ENCODE results near the gene MYCBP2. TPM values are rescaled to one million over a fixed set of nuclear protein-coding genes. Genes with fewer than 3 reads are reported as not detected.
"Not testable (repeated sequence)": the region's sequence is repeated elsewhere in the genome, so short reads cannot be mapped to it uniquely, and the experiment has no call there.

The MYCBP2 gene
- total RNA-seq, 1 experiment from 2014 or later: 30.2 TPM

DNA sequence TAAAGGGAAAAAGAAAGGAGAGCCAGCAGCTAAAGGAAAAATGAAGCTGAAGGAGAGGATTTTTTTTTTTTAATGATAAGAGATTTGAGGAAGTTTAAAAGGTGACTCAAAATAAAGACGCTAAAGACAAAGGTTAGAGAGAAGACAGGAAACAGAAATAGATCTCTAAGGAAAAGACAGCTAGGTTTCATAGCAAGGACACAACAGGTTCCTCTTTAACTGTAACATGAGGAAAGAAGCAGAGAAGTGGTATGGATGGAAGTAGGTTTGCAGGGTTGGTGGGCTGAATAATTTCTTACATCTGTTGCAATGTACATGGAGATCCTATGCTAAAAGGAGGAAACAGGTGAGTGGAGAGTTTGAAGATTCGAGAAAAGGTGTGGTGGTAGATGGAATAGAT, 107.5 kb downstream of the MYCBP2 start:
- no peak for DNase-seq (ENCODE audit: extremely low read depth, low read depth)

GRCh38 chr13:77218274-77218673, 108.6 kb downstream of the MYCBP2 start:
- DNase-seq (ENCODE audit: extremely low read depth, low read depth): no peak

GRCh38 chr13:77215543-77215942, 111.4 kb downstream of the MYCBP2 start:
- DNase-seq (ENCODE audit: extremely low read depth, low read depth): no peak

DNA sequence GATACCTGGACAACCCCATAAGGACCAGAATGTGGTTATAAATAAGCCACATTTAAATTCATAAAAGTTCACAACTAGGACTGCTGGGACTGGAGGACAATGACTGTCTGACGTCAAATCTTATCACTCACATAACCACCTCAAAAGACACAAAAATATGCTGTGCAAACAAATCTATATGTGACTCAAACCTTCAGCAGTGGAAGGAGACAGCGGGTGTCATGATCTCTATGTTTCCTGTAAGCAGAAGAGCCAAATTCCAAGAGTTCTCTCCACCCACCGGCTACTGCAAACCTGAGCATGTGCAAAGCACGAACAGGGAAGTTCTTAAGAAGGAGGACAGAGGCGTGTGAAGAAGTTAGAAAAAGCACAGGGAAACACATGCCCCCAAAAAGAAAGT, 113.2 kb downstream of the MYCBP2 start:
- DNase-seq (ENCODE audit: extremely low read depth, low read depth): no peak

DNA sequence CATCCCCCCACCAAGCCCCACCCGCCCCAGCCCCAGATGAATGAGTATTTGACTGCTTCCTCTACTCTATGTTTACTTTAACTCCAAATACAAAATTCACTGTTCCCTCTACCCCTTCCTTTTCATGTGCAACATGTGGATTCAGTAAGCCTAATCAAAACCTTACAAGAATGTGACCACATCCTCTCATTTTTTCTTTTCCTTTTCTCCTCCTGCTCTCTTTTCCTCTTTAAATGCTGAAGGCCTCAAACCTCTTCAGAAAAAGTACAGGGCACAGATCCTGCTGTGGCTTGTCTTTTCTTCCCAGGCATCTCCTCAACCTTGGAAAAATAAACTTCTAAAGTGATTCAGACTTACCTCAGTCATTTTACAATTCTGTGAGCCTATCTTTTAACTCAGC, 119.0 kb downstream of the MYCBP2 start:
- DNase-seq (ENCODE audit: extremely low read depth, low read depth): no peak

DNA sequence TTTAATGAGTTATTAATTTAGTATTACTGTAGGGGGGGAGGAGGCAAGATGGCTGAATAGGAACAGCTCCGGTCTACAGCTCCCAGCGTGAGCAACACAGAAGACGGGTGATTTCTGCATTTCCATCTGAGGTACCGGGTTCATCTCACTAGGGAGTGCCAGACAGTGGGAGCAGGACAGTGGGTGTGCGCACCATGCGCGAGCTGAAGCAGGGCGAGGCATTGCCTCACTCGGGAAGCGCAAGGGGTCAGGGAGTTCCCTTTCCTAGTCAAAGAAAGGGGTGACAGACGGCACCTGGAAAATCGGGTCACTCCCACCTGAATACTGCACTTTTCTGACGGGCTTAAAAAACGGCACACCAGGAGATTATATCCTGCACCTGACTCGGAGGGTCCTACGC, 127.9 kb downstream of the MYCBP2 start:
- DNase-seq (ENCODE audit: extremely low read depth, low read depth): not testable (repeated sequence)

- DNase-seq (ENCODE audit: extremely low read depth, low read depth): no peak
These were observed 130.8 kb downstream of the MYCBP2 start for GRCh38 chr13:77196052-77196618.

- DNase-seq (ENCODE audit: extremely low read depth, low read depth): no peak
These were observed 136.4 kb downstream of the MYCBP2 start for GRCh38 chr13:77190349-77190958.

GRCh38 chr13:77185721-77186120, 141.2 kb downstream of the MYCBP2 start:
- DNase-seq (ENCODE audit: extremely low read depth, low read depth): no peak

DNA sequence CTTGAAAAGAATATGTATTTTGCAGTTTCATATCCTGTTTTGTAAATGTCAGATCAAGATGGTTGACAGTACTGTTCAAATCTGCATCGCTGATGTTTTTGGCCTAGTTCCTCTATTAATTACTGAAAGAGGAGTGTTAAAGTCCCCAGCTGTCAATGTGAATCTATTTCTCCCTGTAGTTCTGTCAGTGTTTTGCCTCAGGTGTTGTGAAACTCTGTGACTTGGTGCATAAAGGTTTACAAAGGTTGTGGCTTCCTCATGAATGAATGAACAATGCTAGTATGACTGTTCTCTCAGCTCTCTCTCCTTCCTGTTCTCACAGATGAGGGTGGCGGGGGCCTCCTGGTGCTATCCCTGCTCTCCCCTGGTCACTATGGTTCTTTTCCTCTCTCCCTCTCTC, 142.4 kb downstream of the MYCBP2 start:
- DNase-seq (ENCODE audit: extremely low read depth, low read depth): no peak

DNA sequence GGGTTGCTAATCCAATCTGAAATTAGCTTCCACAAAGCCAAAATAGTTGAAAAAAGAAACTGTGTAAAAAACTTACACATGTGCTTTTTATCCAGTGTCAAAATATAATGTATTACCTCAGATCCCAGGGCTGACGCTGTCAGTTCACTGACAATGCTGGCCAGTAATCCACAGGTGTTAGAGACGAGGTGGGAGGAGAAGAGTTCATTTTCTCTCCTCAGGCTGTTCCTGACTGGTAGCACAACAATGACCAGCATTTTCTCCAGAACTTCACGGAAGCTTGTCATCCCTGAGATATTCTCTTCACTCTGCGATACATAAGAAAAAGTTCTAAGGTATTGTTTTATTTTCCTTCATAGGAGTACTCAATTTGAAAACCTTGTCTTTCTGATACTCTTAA, 146.9 kb downstream of the MYCBP2 start:
- no peak for DNase-seq (ENCODE audit: extremely low read depth, low read depth)

GRCh38 chr13:77177646-77178045, 149.2 kb downstream of the MYCBP2 start:
- no peak for DNase-seq (ENCODE audit: extremely low read depth, low read depth)

DNA sequence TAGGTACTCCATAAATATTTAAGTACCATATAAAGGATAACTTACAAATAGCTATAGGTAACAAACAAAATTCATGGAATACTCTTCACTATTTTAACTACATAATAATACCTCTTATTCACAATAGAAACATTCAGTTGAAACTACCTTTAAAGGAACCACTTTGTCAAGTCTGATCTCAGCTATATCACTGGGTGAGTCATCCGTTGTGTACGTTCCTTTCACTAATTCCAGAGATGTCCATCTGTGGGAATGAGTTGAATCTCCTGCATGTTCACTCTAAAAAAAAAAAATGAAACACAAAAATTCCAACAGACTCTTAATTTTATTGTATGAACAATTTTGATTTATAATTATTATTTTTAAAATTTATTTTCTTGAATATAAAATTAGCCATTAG, 150.5 kb downstream of the MYCBP2 start:
- DNase-seq (ENCODE audit: extremely low read depth, low read depth): no peak

GRCh38 chr13:77172650-77173049, 154.2 kb downstream of the MYCBP2 start:
- DNase-seq (ENCODE audit: extremely low read depth, low read depth): no peak

- DNase-seq (ENCODE audit: extremely low read depth, low read depth): no peak
These were observed 155.4 kb downstream of the MYCBP2 start for GRCh38 chr13:77171451-77171850.

GRCh38 chr13:77168237-77168636, 158.7 kb downstream of the MYCBP2 start:
- no peak for DNase-seq (ENCODE audit: extremely low read depth, low read depth)

DNA sequence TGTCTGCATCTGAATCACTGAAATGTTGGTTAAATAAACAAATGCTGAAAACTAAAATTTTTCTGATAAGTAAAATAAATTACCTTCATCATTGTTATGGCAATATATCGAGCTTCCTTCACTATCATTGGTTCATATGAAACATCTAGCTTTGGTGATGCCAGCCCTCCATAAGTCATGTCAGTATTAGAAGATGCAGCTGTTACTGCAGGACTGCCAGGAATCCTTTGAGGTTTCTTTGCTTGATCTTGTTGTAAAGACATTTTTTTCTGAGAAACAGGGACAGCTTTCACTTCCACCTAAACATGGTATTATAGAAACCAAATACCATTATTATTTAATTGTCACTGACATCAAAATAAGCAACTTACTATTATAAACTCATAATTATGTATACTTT, 176.2 kb downstream of the MYCBP2 start:
- no peak for DNase-seq (ENCODE audit: extremely low read depth, low read depth)

- DNase-seq (ENCODE audit: extremely low read depth, low read depth): no peak
These were observed 183.5 kb downstream of the MYCBP2 start for GRCh38 chr13:77143431-77143830.

- no peak for DNase-seq (ENCODE audit: extremely low read depth, low read depth)
These were observed 187.6 kb downstream of the MYCBP2 start for GRCh38 chr13:77139306-77139705.

GRCh38 chr13:77138813-77139212, 188.1 kb downstream of the MYCBP2 start:
- no peak for DNase-seq (ENCODE audit: extremely low read depth, low read depth)

GRCh38 chr13:77136902-77137420, 189.9 kb downstream of the MYCBP2 start:
- no peak for DNase-seq (ENCODE audit: extremely low read depth, low read depth)

DNA sequence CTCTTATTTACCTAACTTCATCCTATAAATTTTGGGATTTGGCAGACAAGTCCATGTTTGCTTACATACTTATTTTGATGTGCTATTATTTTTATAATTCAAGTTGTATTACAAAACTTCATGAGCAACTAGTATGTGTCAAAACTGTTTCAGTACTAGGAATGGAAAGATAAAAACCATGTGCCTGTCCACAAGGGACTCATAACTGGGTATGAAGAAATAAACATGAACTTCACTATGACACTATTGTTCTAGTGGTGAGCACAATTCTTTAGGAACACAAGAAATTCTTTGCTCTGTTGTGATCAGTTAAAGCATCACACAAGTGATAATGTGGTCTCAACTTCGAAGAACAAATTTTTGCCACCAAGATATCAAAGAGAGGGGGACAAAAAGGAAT, 202.5 kb downstream of the MYCBP2 start:
- no peak for DNase-seq (ENCODE audit: extremely low read depth, low read depth)

DNA sequence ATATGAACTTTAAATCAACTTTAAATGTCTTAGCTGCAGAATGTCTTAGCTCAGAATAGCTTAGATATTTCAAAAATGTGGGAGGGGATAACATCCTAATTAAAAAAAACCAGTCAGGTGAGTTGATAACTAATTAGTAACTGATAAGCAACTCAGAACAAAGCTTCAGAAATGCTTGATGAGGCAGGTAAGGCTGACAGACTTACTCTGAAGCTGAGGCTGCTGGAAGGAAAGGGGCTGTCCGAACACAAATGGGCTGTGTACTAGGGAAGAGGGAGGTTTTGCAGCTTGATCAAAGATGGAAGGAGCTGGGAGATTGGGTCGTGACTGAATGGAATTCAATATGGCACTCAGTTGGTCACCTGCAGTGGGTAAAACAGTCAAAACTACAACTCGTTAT, 208.8 kb downstream of the MYCBP2 start:
- DNase-seq (ENCODE audit: extremely low read depth, low read depth): no peak
